K562 (cell line): ENCODE data around the gene CREB5. TPM values are rescaled to one million over a fixed set of nuclear protein-coding genes. Genes with fewer than 3 reads are reported as not detected.

Experiments used
- ATAC-seq: fragments of 200-7000 bp; cut with Tn5 transposase; 3 replicates; pipeline ENCODE4 v1.9.1; 2020; ENCODE audit warnings: moderate library complexity
- BruUV-seq: library from RNA; stranded (reverse); fragments of 400-500 nt; replicated peaks from 2 replicates; lab custom pipeline; 2021; lab: Mats Ljungman, UMichigan
- CTCF ChIA-PET: fragments of 300-600 bp; formaldehyde crosslinking; extraction: SDS; loops from one replicate; lab custom pipeline; 2021; ENCODE audit warnings: low intra/inter-chr PET ratio; lab: Yijun Ruan, JAX
- POLR2A ChIA-PET: fragments of 300-600, 350-650 bp; sonication (Branson Sonifier 250); formaldehyde crosslinking; extraction: SDS; loops from one replicate; lab custom pipeline; 2021; ENCODE audit warnings: antibody characterized with exemption, inconsistent platforms; lab: Yijun Ruan, JAX
- DNase-seq, 4 experiments: peaks; one replicate each; pipeline versions ENCODE4 v3.0.0 to v3.0.0-alpha.2; 2011 to 2018; ENCODE audit warnings: low spot score in 3 of 4, mixed read lengths in 3 of 4; ENCODE audit errors: extremely low read depth in 1 of 4
- FAIRE-seq: peaks from 2 replicates; lab custom pipeline; 2011; peaks lifted over from hg19 to GRCh38; lab: Jason Lieb, UNC
- H2AFZ ChIP-seq: 2 replicates; pipeline ENCODE4 v1.6.0; 2011; ENCODE audit warnings: low read depth, low read length, control low read depth, inconsistent platforms
- H3K27ac ChIP-seq: fragments of 200-600 bp; 3 replicates; pipeline ENCODE4 v1.8.0; 2011; ENCODE audit warnings: low read depth, mild to moderate bottlenecking, control low read depth, inconsistent platforms, low read length, moderate library complexity, mixed read lengths; ENCODE audit errors: extremely low read depth
- H3K27me3 ChIP-seq, 2 experiments: fragments of 300-600 bp in 1 of 2; 2 replicates in 1 of 2; 3 replicates in 1 of 2; pipeline versions ENCODE4 v1.6.0 to v1.8.0; 2011; ENCODE audit warnings: inconsistent platforms in 2 of 2, low read length in 2 of 2, mild to moderate bottlenecking in 1 of 2, mixed read lengths in 1 of 2, moderate library complexity in 1 of 2; ENCODE audit not compliant: control insufficient read depth in 2 of 2, insufficient read depth in 2 of 2
- H3K36me3 ChIP-seq: fragments of 300-600 bp; 3 replicates; pipeline ENCODE4 v1.8.0; 2011; ENCODE audit warnings: mild to moderate bottlenecking, low read length, inconsistent platforms; ENCODE audit not compliant: control insufficient read depth, insufficient read depth
- H3K4me1 ChIP-seq, 2 experiments: fragments of 200-600 bp in 1 of 2; replicated peaks in 1 of 2; 2 replicates in 1 of 2; 3 replicates in 1 of 2; pipeline versions ENCODE4 v1.5.1 to v1.8.0; 2011; ENCODE audit warnings: inconsistent platforms in 2 of 2, low read length in 2 of 2, mild to moderate bottlenecking in 1 of 2, mixed read lengths in 1 of 2, moderate library complexity in 1 of 2; ENCODE audit not compliant: control insufficient read depth in 2 of 2, insufficient read depth in 2 of 2
- H3K4me2 ChIP-seq: 2 replicates; pipeline ENCODE4 v1.6.1; 2011; ENCODE audit warnings: low read length, control low read depth, inconsistent platforms, mixed read lengths; ENCODE audit not compliant: insufficient read depth
- H3K4me3 ChIP-seq: fragments of 200-600 bp; sonication (generic), shearing (Covaris generic); 2 replicates; pipeline ENCODE4 v1.5.1; 2016; ENCODE audit warnings: control low read depth, inconsistent platforms
- H3K79me2 ChIP-seq: fragments of 200-600 bp; 3 replicates; pipeline ENCODE4 v1.8.0; 2011; ENCODE audit warnings: low read length, inconsistent platforms; ENCODE audit not compliant: control insufficient read depth, insufficient read depth
- H3K9ac ChIP-seq, 2 experiments: 2 replicates each; pipeline versions ENCODE4 v1.6.0 to v1.6.1; 2011; ENCODE audit warnings: low read depth in 2 of 2, low read length in 2 of 2, control low read depth in 1 of 2, inconsistent platforms in 1 of 2, mild to moderate bottlenecking in 1 of 2, mixed read lengths in 1 of 2; ENCODE audit not compliant: insufficient read depth in 1 of 2
- H3K9me1 ChIP-seq: one replicate; pipeline ENCODE4 v1.6.0; 2011; ENCODE audit warnings: inconsistent platforms, mild to moderate bottlenecking, low read length, moderate library complexity; ENCODE audit not compliant: control insufficient read depth, insufficient read depth
- H3K9me3 ChIP-seq: replicated peaks from 2 replicates; pipeline ENCODE4 v1.5.1; 2011; ENCODE audit warnings: low read depth, low read length, inconsistent platforms; ENCODE audit not compliant: control insufficient read depth, insufficient read depth
- H4K20me1 ChIP-seq: replicated peaks from 2 replicates; pipeline ENCODE4 v1.6.1; 2011; ENCODE audit warnings: low read length, inconsistent platforms, mixed read lengths; ENCODE audit not compliant: control insufficient read depth, insufficient read depth
- ARID1B ChIP-seq: fragments of 450-650 bp; IDR thresholded peaks from 2 replicates; pipeline ENCODE4 v1.6.1; 2016; ENCODE audit warnings: antibody characterized with exemption, mild to moderate bottlenecking, inconsistent platforms
- CBFA2T3 ChIP-seq: fragments of 450-650 bp; IDR thresholded peaks from 2 replicates; pipeline ENCODE4 v1.6.1; 2017
- CEBPG ChIP-seq, 3 experiments: fragments of 200-800 bp in 1 of 3; sonication (Bioruptor generic) in 1 of 3; sonication (generic) in 1 of 3; formaldehyde crosslinking in 1 of 3; IDR thresholded peaks in 2 of 3; conservative IDR thresholded peaks in 1 of 3; 2 replicates each; pipeline versions ENCODE4 v1.6.1 to v1.8.0; 2016 to 2022; ENCODE audit warnings: missing compliant biosample characterization in 2 of 3, missing genetic modification characterization in 2 of 3, mild to moderate bottlenecking in 1 of 3, missing genetic modification reagents in 1 of 3
- FOXJ2 ChIP-seq: fragments of 200-800 bp; sonication (Bioruptor generic); IDR thresholded peaks from 2 replicates; pipeline ENCODE4 v1.6.1; 2016; ENCODE audit warnings: missing genetic modification characterization, missing compliant biosample characterization
- FOXJ3 ChIP-seq: sonication (generic); formaldehyde crosslinking; IDR thresholded peaks from 2 replicates; pipeline ENCODE4 v1.4.0; 2020; ENCODE audit warnings: mild to moderate bottlenecking, missing genetic modification reagents
- FOXK2 ChIP-seq, 2 experiments: fragments of 450-650 bp; IDR thresholded peaks in 1 of 2; conservative IDR thresholded peaks in 1 of 2; 2 replicates each; pipeline ENCODE4 v1.6.1; 2016; ENCODE audit warnings: low read depth in 2 of 2, mild to moderate bottlenecking in 1 of 2
- HMG20B ChIP-seq: fragments of 250-450 bp; sonication (Bioruptor Pico); IDR thresholded peaks from 2 replicates; pipeline ENCODE4 v1.5.0; 2021; ENCODE audit warnings: mild to moderate bottlenecking
- JUNB ChIP-seq: fragments of 450-650 bp; formaldehyde crosslinking; conservative IDR thresholded peaks from 2 replicates; pipeline ENCODE4 v1.4.0; 2020; ENCODE audit warnings: mild to moderate bottlenecking
- L3MBTL2 ChIP-seq: fragments of 450-650 bp; IDR thresholded peaks from 2 replicates; pipeline ENCODE4 v1.6.1; 2016; ENCODE audit warnings: mild to moderate bottlenecking, moderate library complexity
- NFE2 ChIP-seq: IDR thresholded peaks from 2 replicates; pipeline ENCODE4 v1.6.1; 2014; ENCODE audit warnings: antibody characterized with exemption, low read depth
- SMARCA4 ChIP-seq: fragments of 450-650 bp; IDR thresholded peaks from 2 replicates; pipeline ENCODE4 v1.6.1; 2016
- ZFP36 ChIP-seq: fragments of 150-350 bp; IDR thresholded peaks from 2 replicates; pipeline ENCODE4 v1.6.1; 2018; ENCODE audit warnings: low read length, low read depth; ENCODE audit not compliant: partially characterized antibody
- ZNF23 ChIP-seq: fragments of 250-450 bp; sonication (Bioruptor Pico); IDR thresholded peaks from 2 replicates; pipeline ENCODE4 v1.4.0; 2020; ENCODE audit warnings: mild to moderate bottlenecking
- ZNF589 ChIP-seq: fragments of 200-800 bp; sonication (Bioruptor generic); IDR thresholded peaks from 2 replicates; pipeline ENCODE4 v1.6.1; 2016; ENCODE audit warnings: low read depth, missing genetic modification characterization, missing compliant biosample characterization
- WGBS: fragments of 100-300 bp; shearing (Covaris generic); methylation state at CpG from one replicate; pipeline ENCODE4 v1.1.6; 2016; ENCODE audit warnings: low coverage, mixed read lengths; ENCODE audit not compliant: insufficient coverage; ENCODE audit errors: missing lambda C conversion rate; 5-methylcytosine and 5-hydroxymethylcytosine counted together
- in situ Hi-C: fragments of 300-500 bp; cut with MboI; formaldehyde crosslinking; loops from 4 replicates; pipeline ENCODE4 v1.15.0; 2018; ENCODE audit warnings: inconsistent platforms, mixed read lengths
- intact Hi-C: fragments of 100-400 bp; cut with micrococcal nuclease; formaldehyde crosslinking; loops from 2 replicates; pipeline ENCODE4 v1.14.2; 2022
- polyA plus RNA-seq, 8 experiments: library from polyadenylated mRNA; depleted of rRNA in 4 of 8; stranded (reverse) in 5 of 8; unstranded in 3 of 8; fragments of >200 nt; fragmentation: Nextera tagmentation in 2 of 8; fragmentation: Illumina TruSeq in 1 of 8; extraction: Ambion mirVana in 2 of 8; extraction: Trizol in 1 of 8; gene quantifications; 2 replicates each; pipeline versions ENCODE4 v1.2.1 to v1.2.3, GENCODE V29; 2011 to 2014; ENCODE audit warnings: inconsistent platforms in 1 of 8, missing spikeins in 1 of 8
- total RNA-seq, 7 experiments: library from RNA; depleted of rRNA in 6 of 7; stranded (reverse); fragments of >200 nt in 6 of 7; fragmentation: Illumina TruSeq in 2 of 7; extraction: Trizol in 2 of 7; gene quantifications; 2 replicates each; pipeline versions ENCODE4 v1.2.1 to v1.2.3, GENCODE V29; 2011 to 2021; ENCODE audit warnings: low replicate concordance in 1 of 7
- TF ChIP-seq, protein P1 (sequence below): fragments of 450-650 bp; IDR thresholded peaks from 2 replicates; pipeline ENCODE4 v1.6.1; 2016; ENCODE audit warnings: antibody characterized with exemption
- TF ChIP-seq, protein P2 (sequence below): IDR thresholded peaks from 2 replicates; pipeline ENCODE4 v1.6.1; 2016; ENCODE audit warnings: missing genetic modification characterization, missing compliant biosample characterization
- TF ChIP-seq, protein P3 (sequence below): sonication (generic); formaldehyde crosslinking; IDR thresholded peaks from 2 replicates; pipeline ENCODE4 v1.9.0; 2022; ENCODE audit warnings: mild to moderate bottlenecking, missing genetic modification reagents

The CREB5 gene
- total and polyA plus RNA-seq, 9 of the 15 experiments (the other 6 are each of a cell fraction or from before 2014, with no cell fraction given) = 0.33 to 6.4 (median 1.8) TPM

DNA sequence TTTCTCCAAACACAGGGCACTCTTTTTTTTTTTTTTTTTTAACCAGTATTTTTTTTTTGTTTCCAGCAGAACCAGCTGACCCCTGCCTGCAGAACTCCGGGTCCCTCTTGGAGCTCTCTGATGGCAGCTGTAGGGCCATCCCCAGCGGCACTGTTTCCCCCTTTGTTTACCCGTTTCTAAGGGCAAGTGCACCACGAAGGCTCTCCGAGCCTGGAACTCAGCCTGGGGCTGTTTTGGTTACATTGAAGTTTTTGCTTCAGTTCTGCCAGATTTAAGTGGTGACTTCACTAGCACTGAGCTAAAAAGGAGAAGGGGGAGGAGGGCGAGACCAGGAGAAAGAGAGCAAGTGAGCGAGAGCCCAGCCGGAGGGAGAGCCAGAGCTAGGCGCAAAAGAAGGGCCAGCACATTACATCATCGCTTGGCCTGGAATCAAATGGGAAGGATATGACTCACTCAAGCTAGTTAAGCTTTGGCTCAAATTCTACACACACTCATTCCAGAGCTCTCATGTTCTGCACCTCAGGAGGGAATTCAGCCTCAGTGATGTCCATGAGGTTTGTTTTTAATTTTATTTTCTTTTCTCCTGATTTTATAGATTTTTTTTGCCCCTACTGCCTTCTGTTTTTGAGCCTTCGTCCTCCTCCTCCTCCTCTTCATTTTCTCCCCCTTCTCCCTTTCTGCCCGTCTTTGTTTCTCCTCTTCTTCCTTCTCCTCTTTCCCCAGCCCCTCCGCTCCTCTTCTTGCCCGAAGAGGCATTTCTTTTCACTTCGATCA, 273.5 kb downstream of the CREB5 start:
- peak overlapping the region; percentile 60; the same call in 1 of the 3 replicates for H3K27ac ChIP-seq
- H3K36me3 ChIP-seq = no peaks in the 10 kb centered on the region
- H4K20me1 ChIP-seq = 0 out of 2 replicates have a peak, but pooled peaks cover 3% of the 10 kb centered on the region
- no peaks in the 10 kb centered on the region for H3K79me2 ChIP-seq
- no peak overlapping the region for H2AFZ ChIP-seq
- no peak overlapping the region; the same call in 1 of the 2 replicates for H3K4me2 ChIP-seq
- intact Hi-C loops = no loop called here
- no TSS peak for BruUV-seq
- no peaks in the 10 kb centered on the region for H3K9me3 ChIP-seq
- in situ Hi-C loops = no loop called here
- under 1% methylated on average over 15 of the region's 15 CpGs for WGBS
- no peaks in the 10 kb centered on the region for H3K9me1 ChIP-seq
- FAIRE-seq = peak; percentile 78
- peak; percentile 89 for ATAC-seq
- ChIA-PET CTCF (no interaction called here), POLR2A (no interaction called here)
- no peaks in the 10 kb centered on the region for H3K4me1 ChIP-seq
- peaks cover 0 to 24% of the 10 kb centered on the region in 2 experiments; a peak in 4 of 5 replicates for H3K27me3 ChIP-seq
- no peak overlapping the region; a peak in 1 of 4 replicates for H3K9ac ChIP-seq
- no peak overlapping the region for H3K4me3 ChIP-seq
- peak in 3 of 4 experiments; percentile 9 to 69 (median 38) for DNase-seq
- TF ChIP-seq ARID1B (peak; percentile 38; the same call in 1 of the 2 replicates), HMG20B (CRISPR knock-in tag) (no peak), FOXJ3 (CRISPR knock-in tag) (no peak), CBFA2T3 (no peak), NFE2 (no peak), FOXJ2 (tag) (peak; percentile 88), JUNB (CRISPR knock-in tag) (peak; percentile 77), ZFP36 (peak; percentile 16), ZNF589 (CRISPR knock-in tag) (peak; percentile 28; the same call in 1 of the 2 replicates), FOXK2 (conservative IDR thresholded peaks at IDR 0.05 in 1 of 2, IDR thresholded peaks at IDR 0.05 in 1 of 2; ENCODE audit: low read depth in 2 of 2) (no peak), SMARCA4 (peak; percentile 24; the same call in 1 of the 2 replicates), ZNF23 (CRISPR knock-in tag) (no peak), CEBPG (CRISPR knock-in tag; IDR thresholded peaks at IDR 0.05) (no peak), CEBPG (tag; conservative IDR thresholded peaks at IDR 0.05 in 1 of 2, IDR thresholded peaks at IDR 0.05 in 1 of 2) (peak; percentile 70 to 83), L3MBTL2 (no peak)
- TF ChIP-seq, protein P1, sequence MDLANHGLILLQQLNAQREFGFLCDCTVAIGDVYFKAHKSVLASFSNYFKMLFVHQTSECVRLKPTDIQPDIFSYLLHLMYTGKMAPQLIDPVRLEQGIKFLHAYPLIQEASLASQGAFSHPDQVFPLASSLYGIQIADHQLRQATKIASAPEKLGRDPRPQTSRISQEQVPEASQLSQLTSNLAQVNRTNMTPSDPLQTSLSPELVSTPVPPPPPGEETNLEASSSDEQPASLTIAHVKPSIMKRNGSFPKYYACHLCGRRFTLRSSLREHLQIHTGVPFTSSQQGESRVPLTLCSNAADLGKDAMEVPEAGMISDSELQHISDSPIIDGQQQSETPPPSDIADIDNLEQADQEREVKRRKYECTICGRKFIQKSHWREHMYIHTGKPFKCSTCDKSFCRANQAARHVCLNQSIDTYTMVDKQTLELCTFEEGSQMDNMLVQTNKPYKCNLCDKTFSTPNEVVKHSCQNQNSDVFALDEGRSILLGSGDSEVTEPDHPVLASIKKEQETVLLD = no peak
- TF ChIP-seq, protein P2, sequence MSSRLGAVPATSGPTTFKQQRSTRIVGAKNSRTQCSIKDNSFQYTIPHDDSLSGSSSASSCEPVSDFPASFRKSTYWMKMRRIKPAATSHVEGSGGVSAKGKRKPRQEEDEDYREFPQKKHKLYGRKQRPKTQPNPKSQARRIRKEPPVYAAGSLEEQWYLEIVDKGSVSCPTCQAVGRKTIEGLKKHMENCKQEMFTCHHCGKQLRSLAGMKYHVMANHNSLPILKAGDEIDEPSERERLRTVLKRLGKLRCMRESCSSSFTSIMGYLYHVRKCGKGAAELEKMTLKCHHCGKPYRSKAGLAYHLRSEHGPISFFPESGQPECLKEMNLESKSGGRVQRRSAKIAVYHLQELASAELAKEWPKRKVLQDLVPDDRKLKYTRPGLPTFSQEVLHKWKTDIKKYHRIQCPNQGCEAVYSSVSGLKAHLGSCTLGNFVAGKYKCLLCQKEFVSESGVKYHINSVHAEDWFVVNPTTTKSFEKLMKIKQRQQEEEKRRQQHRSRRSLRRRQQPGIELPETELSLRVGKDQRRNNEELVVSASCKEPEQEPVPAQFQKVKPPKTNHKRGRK (tag) = peak; percentile 78
- TF ChIP-seq, protein P3, sequence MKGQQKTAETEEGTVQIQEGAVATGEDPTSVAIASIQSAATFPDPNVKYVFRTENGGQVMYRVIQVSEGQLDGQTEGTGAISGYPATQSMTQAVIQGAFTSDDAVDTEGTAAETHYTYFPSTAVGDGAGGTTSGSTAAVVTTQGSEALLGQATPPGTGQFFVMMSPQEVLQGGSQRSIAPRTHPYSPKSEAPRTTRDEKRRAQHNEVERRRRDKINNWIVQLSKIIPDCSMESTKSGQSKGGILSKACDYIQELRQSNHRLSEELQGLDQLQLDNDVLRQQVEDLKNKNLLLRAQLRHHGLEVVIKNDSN (CRISPR knock-in tag) = no peak
